Activated effector memory CD4-positive, alpha-beta T cell treated with anti-CD3 and anti-CD28 coated beads, Interleukin-2, amount 50 U/mL, for 16 hours (primary cell): ENCODE data around the gene FASLG.
A peak's percentile ranks its signal among the peaks of the same experiment; 100 is the strongest.
"Not testable (repeated sequence)": the region's sequence is repeated elsewhere in the genome, so short reads cannot be mapped to it uniquely, and the experiment has no call there.

ENCODE experiments used
- DNase-seq: peaks from one replicate; pipeline ENCODE4 v3.0.0-alpha.2; 2020

Gene FASLG

DNA sequence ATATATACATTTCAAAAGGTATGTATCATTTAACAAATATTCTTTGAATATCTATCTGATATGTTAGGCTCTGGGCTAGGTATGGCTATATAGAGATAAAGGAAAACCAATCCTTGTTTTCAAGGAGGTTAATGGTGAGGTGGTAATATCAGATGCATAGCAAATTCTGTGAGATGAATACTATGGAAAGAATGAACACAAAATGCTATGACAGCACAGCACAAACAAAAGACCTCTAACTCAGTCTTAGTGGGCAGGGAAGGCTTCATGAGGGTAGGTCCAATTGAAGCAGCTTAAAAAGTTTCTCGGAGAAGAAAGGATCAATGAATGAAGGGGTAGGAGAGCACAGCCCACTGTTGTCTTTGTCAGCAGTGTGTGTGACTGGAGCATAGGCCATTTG lies 27.2 kb downstream of the FASLG start:
- DNase-seq: no peak

DNA sequence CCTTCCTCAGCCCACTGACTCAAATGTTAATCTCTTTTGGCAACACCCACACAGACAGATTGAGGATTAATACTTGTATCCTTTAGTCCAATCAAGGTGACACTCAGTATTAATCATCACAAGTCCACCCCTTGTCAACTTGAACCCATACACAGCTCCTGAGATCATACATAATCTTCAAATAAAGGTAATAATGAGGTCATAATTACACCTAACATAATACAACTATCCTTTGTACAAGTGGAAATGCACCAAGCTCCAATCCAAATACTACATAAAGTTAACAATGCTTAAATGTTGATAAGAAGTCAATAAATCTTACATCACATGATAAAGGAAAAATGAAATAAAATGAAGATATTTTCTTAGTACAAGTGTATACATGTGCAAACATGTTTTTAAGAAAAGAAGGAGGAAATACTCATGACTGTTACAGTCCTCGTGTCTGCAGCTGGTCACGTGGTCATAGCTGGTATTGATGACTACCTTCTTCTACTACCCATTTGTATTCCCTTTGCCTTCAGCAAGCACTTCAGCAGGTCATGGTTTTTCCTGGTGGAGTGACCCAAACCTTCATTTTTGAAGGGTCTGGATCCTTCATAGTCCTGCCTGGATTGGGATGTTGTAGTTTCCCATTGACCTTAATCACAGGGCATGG lies 29.7 kb downstream of the FASLG start:
- DNase-seq: not testable (repeated sequence)

DNA sequence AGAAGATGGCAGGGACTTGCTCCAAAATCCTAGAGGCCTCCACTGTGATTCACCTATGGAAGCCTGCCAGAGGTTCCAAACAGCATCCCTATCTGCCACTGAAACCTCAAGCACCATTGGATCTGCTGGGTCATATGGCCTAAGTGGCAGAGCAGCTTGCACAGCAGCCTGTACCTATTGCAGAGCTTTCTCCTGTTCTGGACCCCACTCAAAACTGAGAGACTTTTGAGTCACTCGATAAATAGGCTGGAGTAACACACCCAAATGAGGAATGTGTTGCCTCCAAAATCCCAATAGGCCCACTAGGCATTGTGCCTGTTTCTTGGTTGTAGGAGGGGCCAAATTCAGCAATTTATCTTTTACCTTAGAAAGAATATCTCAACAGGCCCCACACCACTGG lies 32.0 kb downstream of the FASLG start:
- not testable (repeated sequence) for DNase-seq

DNA sequence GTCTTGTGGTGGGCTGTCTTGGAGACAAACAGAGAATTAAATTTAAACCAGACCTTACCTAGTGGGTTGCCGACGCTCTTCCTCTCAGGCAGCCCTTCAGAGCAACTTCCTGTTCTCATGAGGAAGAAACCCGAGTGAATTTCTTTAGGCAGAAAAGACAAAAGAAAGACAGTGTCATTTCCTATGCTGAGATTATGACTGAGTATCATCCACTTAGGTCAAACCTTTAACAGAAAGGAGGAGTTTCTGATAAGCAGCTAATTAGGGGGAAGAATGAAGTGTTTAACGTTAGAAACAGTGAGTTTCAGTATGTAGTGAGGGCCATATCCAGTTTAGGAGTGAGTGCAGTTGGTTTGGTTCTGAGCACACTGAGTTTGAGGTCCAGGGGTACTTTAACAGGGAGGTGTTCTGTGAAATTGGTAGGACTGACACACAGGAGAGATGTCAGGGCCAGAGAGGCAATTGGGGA lies 38.7 kb downstream of the FASLG start:
- no peak for DNase-seq

DNA sequence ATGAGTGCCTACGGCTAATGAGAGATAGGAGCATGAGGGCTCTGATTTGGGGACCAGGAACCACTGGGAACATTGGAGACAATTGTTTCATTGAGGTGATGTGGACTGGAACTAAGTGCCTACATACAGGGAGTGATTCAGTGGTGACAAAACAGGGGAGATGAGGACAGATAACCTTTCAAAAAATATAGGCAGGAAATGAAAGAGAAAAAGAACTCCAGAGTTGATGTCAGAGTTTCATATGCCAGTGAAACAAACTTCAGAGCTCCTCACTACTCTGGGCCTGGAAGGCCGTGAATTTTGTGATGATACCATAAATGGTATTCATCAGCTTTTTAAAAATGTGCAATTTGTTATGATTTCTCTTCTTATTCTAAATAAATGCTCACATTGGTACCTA lies 39.3 kb downstream of the FASLG start:
- DNase-seq: no peak

DNA sequence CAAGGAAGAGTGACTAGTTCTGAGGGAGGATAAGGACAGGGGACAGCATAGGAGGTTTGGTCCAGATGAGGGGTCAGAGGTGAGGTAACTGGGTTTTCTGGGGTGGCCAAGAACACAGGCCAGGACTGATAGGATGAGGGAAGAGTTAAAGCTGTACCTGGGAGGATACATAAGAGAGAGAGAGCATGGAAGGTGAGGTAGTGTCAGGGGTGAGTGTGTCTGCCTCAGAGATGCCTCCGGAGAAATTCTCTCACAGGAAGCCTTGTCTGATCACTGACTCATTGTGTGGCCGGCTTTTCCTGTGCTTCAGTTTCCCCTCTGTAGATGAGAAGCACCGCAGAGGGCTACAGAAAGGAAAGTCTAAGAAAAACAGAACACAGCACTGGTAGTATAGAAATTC lies 40.2 kb downstream of the FASLG start:
- DNase-seq: peak; percentile 89

DNA sequence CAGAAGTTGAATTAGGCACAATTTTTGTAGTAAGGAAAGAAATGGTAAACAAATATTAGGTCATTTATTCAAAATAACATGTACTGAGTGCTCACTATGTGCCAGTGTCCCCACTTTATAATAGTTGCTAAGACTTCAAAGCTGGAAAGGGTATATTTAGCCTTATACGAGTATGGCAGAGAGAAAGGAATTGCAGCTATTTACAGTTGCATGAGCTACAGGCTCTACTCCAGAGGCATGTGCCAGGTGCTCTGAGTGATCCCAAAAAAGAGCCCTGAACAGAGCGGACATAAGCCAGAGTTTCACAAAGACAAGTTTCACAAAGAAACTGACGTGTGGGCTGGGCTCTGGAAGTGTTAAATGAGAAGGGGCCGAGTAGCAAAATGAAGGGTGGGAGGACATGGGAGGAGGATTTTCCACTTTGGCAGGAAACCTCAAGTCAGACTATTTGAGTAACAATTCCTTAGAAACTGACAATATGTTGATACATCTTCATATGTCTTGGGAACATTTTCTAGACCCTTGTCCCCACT lies 40.9 kb downstream of the FASLG start:
- no peak for DNase-seq

DNA sequence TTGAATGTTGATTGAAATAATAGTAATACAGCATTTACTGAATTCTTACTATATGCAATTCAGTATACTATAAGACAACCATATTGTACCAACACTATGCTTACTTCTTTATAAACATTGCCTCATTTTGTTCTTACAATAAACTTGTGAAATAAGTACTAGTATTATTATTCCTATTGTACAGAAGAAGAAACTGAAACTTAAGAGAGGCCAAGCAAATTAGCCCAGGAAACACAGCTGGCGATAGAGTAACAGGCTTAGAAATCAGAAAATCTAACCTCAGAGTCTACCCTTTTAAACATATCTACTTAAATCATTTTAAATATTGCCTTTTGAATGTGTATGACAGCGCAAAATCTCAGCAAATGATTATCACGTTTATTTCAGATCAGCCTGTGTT lies 41.7 kb downstream of the FASLG start:
- DNase-seq: no peak

DNA sequence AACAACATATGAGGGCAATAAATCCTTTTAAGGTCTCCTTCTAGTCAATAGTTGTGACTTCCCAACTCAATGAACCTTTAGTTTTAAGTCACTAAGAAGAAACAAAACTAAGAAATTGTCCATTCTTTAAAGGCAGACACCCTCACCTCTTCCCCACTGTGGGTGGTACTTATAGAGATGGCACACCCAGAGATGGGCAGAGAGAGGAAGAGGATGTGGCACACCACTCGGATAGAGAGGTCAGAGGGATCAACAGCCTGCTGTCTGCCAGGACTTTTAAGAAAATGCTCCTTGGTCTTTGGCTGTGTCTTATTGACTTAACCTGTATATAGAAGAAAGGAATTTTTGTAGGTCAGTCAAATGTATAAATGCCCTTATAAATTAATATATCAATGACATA lies 45.1 kb downstream of the FASLG start:
- DNase-seq: no peak

DNA sequence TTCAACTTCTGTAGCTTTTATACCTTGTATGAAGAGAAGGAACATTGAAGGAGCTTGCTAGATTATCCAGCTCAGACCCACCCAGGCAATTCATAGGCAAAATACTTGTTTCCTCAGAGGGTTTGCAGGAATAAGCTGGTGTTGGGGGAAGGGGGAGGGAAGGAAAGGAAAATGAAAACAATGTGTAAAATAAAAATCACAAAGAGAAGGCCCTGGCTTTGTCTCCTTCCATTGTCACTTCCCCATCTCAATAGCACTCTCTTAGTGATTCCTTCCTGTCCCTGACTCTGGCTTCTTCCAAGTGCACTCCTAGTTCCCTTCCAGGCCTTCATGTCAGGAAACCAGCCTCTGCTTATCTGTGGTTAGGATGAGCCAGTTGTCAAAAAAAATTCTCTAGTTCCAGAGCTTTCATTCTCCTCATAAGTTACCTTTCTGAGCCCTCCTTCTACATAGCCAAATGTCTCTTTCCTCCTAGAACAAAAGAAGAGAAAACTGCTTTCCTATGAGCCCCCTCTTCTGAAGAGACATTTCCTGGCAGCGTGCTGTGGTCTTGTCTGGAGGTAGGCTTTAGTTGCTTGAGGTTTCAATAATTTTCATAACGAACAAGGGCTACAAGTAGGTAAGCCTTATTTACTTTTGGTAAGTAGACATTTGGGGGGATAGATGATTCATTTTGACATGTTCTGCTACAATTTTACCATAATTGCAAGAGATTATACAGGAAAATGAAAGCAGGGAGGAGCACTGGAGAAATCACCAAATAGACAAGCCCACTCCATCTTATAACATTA lies 45.7 kb downstream of the FASLG start:
- DNase-seq: no peak

DNA sequence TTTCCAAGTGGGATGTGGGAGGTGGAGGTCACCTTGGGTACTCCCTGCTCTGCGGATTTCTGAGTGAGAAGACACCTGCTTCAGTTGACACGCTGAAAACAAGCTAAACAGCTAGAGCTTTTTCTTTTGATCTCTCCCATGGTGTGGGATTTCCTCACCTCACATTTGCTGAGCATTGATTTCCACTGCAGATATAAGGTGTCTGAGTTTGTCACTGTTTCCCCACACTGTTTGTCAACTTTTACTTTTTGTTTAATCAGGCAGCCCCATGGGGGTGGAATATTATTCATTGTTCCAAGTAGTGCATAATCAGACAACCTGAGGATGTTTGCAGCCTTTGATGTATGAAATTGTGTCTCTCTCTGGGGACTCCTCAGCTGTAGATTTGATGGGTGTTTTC lies 49.5 kb downstream of the FASLG start:
- DNase-seq: peak; percentile 77

DNA sequence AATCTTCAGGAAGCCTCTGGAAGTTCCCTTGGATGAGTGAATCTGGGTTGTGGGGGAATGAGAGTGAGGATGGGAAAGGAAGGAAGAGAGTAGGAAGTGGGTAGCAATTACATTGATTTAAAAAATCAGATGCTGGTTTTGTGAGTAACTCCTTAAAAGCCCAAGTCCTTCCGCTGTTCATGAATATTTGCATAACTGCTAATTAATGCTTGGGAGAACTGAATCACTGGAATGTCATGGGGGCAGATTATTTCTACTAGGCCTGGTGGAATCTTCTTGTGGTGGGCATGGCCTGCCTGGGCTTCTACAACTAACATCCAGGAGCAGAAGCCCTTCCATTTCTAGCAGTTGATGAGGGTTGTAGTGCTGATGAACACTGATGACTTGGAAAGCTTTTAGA lies 52.7 kb downstream of the FASLG start:
- DNase-seq: no peak

DNA sequence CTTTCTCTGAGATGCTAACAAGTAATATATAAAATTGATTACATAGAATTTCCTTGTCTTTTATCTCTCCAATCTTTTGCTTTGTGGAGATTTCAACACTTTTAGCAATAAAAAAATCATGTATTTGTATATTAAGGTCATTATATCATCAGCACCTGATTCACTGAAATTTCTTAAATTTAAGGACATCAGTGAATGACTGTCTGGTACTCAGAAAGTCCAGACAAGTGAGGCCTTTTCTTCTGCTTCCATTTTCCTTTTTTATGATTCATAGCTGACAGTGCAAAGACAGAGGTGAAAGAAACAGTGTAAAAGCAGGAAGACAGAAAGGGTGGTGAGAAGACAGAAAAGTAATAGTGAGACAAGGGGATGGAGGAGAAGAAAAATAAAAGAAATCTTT lies 54.6 kb downstream of the FASLG start:
- DNase-seq: no peak
